WTC11 (cell line): Measurements from ENCODE around the gene BTC.

Source experiments
- CTCF ChIP-seq: fragments of 200-600 bp; IDR thresholded peaks from 2 replicates; pipeline ENCODE4 v1.8.0; 2022; ENCODE audit warnings: antibody characterized with exemption
- E2F4 ChIP-seq: sonication (generic); formaldehyde crosslinking; IDR thresholded peaks from 2 replicates; pipeline ENCODE4 v1.8.1; 2022; ENCODE audit warnings: low read depth, mild to moderate bottlenecking, moderate library complexity, missing genetic modification reagents, borderline replicate concordance
- MAX ChIP-seq: sonication (generic); formaldehyde crosslinking; IDR thresholded peaks from 2 replicates; pipeline ENCODE4 v1.8.0; 2022; ENCODE audit warnings: mild to moderate bottlenecking, missing genetic modification reagents

GRCh38 chr4:74752798-74753197, 41.5 kb downstream of the BTC start:
- no peak for TF ChIP-seq MAX (CRISPR knock-in tag)
- TF ChIP-seq CTCF, result no peak
- no peak for TF ChIP-seq E2F4 (CRISPR knock-in tag)
